Neural progenitor cell (in vitro differentiated cells): Measurements from ENCODE around the gene GUCY1B1. TPM values are rescaled to one million over a fixed set of nuclear protein-coding genes. Genes with fewer than 3 reads are reported as not detected.

ENCODE experiments used
- DNase-seq: peaks from one replicate; pipeline ENCODE4 v3.0.0-alpha.2; 2016; ENCODE audit warnings: low spot score
- H2AFZ ChIP-seq: fragments of 200-600 bp; sonication (generic); replicated peaks from 2 replicates; pipeline ENCODE4 v1.6.1; 2016; ENCODE audit warnings: antibody characterized with exemption
- H3F3A ChIP-seq: fragments of 200-600 bp; sonication (generic); 2 replicates; pipeline ENCODE4 v1.6.1; 2016; ENCODE audit warnings: antibody characterized with exemption, low read depth
- H3K27ac ChIP-seq: fragments of 200-600 bp; sonication (generic); 2 replicates; pipeline ENCODE4 v1.5.1; 2016; ENCODE audit warnings: mild to moderate bottlenecking
- H3K27me3 ChIP-seq: fragments of 200-600 bp; sonication (generic); 2 replicates; pipeline ENCODE4 v1.6.1; 2016; ENCODE audit warnings: mild to moderate bottlenecking, moderate library complexity
- H3K36me3 ChIP-seq: fragments of 200-600 bp; sonication (generic); 2 replicates; pipeline ENCODE4 v1.5.1; 2016
- H3K4me1 ChIP-seq: fragments of 200-600 bp; sonication (generic); 2 replicates; pipeline ENCODE4 v1.6.1; 2016; ENCODE audit warnings: mixed run types
- H3K4me2 ChIP-seq: fragments of 200-600 bp; sonication (generic); 2 replicates; pipeline ENCODE4 v1.6.1; 2016
- H3K4me3 ChIP-seq: fragments of 200-600 bp; sonication (generic); 2 replicates; pipeline ENCODE4 v1.5.1; 2016
- H3K79me2 ChIP-seq: fragments of 200-600 bp; sonication (generic); 2 replicates; pipeline ENCODE4 v1.6.1; 2016; ENCODE audit warnings: low read depth
- H3K9ac ChIP-seq: fragments of 200-600 bp; sonication (generic); 2 replicates; pipeline ENCODE4 v1.6.1; 2016
- H3K9me3 ChIP-seq: fragments of 200-600 bp; sonication (generic); 2 replicates; pipeline ENCODE4 v1.5.1; 2016; ENCODE audit warnings: low read depth
- H4K20me1 ChIP-seq: fragments of 200-600 bp; sonication (generic); 2 replicates; pipeline ENCODE4 v1.6.1; 2016; ENCODE audit warnings: low read depth
- H3K27ac Mint-ChIP-seq: 3 replicates; pipeline ENCODE4 v1.8.0; 2021; ENCODE audit warnings: mixed read lengths
- H3K27me3 Mint-ChIP-seq: 2 replicates; pipeline ENCODE4 v1.8.0; 2022; ENCODE audit warnings: low read depth, mild to moderate bottlenecking, inconsistent platforms, moderate library complexity, mixed read lengths; ENCODE audit not compliant: insufficient read depth
- H3K36me3 Mint-ChIP-seq: 3 replicates; pipeline ENCODE4 v1.8.0; 2021; ENCODE audit warnings: mixed read lengths
- H3K4me1 Mint-ChIP-seq: 3 replicates; pipeline ENCODE4 v1.8.0; 2021; ENCODE audit warnings: mixed read lengths
- H3K4me3 Mint-ChIP-seq: 3 replicates; pipeline ENCODE4 v1.8.0; 2021; ENCODE audit warnings: mild to moderate bottlenecking, moderate library complexity, mixed read lengths
- H3K9me3 Mint-ChIP-seq: 3 replicates; pipeline ENCODE4 v1.8.0; 2020; ENCODE audit warnings: mixed read lengths
- CTCF ChIP-seq: fragments of 200-600 bp; sonication (generic); IDR thresholded peaks from 2 replicates; pipeline ENCODE4 v1.5.1; 2017; ENCODE audit warnings: antibody characterized with exemption, mild to moderate bottlenecking
- EZH2 ChIP-seq: fragments of 200-600 bp; sonication (generic); IDR thresholded peaks from 2 replicates; pipeline ENCODE4 v1.6.1; 2017; ENCODE audit warnings: antibody characterized with exemption, mild to moderate bottlenecking, moderate library complexity
- EZH2phosphoT487 ChIP-seq: fragments of 200-600 bp; sonication (generic); IDR thresholded peaks from 2 replicates; pipeline ENCODE4 v1.6.1; 2017; ENCODE audit warnings: antibody characterized with exemption
- total RNA-seq: library from RNA; depleted of rRNA; stranded (reverse); fragments of >200 nt; gene quantifications from 2 replicates; pipeline ENCODE4 v1.2.3, GENCODE V29; 2015; ENCODE audit warnings: low replicate concordance

The GUCY1B1 gene
- total RNA-seq, 1 donor from 2014 or later, result 10.9 TPM

GRCh38 chr4:155769090-155769489, 10.3 kb downstream of the GUCY1B1 start:
- Histone ChIP-seq H3K36me3 (no peaks in the 10 kb centered on the region), H3K79me2 (no peaks in the 10 kb centered on the region), H3K27ac (no peak overlapping the region), H3K4me1 (no peaks in the 10 kb centered on the region), H3K27me3 (no peaks in the 10 kb centered on the region), H4K20me1 (no peaks in the 10 kb centered on the region), H3K4me2 (no peak overlapping the region), H3K9me3 (no peaks in the 10 kb centered on the region), H3F3A (no peaks in the 10 kb centered on the region), H3K9ac (no peak overlapping the region), H2AFZ (no peak overlapping the region), H3K4me3 (no peak overlapping the region)
- Mint-ChIP-seq H3K4me1 (no peaks in the 10 kb centered on the region), H3K27me3 (peaks cover 2% of the 10 kb centered on the region), H3K27ac (no peak overlapping the region), H3K9me3 (no peaks in the 10 kb centered on the region), H3K4me3 (no peak overlapping the region), H3K36me3 (peaks cover 6% of the 10 kb centered on the region)
- DNase-seq, result no peak
- no peak for TF ChIP-seq EZH2
- no peak for TF ChIP-seq EZH2phosphoT487
- TF ChIP-seq CTCF, result no peak

- H3K36me3 Mint-ChIP-seq, result peaks cover 2% of the 10 kb centered on the region
- H3K27ac Mint-ChIP-seq, result no peak overlapping the region
- no peak for DNase-seq
- Histone ChIP-seq H3K9ac (no peak overlapping the region), H3K79me2 (no peaks in the 10 kb centered on the region), H3K9me3 (no peaks in the 10 kb centered on the region), H3K27me3 (no peaks in the 10 kb centered on the region), H3F3A (no peaks in the 10 kb centered on the region), H3K27ac (no peak overlapping the region), H2AFZ (no peak overlapping the region), H3K4me2 (no peak overlapping the region), H4K20me1 (no peaks in the 10 kb centered on the region), H3K4me3 (no peak overlapping the region), H3K36me3 (no peaks in the 10 kb centered on the region), H3K4me1 (no peaks in the 10 kb centered on the region)
- no peak for TF ChIP-seq CTCF
- no peak for TF ChIP-seq EZH2phosphoT487
- no peak for TF ChIP-seq EZH2
- no peaks in the 10 kb centered on the region for H3K9me3 Mint-ChIP-seq
- H3K4me3 Mint-ChIP-seq, result no peak overlapping the region
- H3K4me1 Mint-ChIP-seq, result no peaks in the 10 kb centered on the region
- peaks cover 2% of the 10 kb centered on the region for H3K27me3 Mint-ChIP-seq
These were observed 13.8 kb downstream of the GUCY1B1 start for GRCh38 chr4:155772459-155773195.

- Histone ChIP-seq H2AFZ (no peak overlapping the region), H3F3A (no peaks in the 10 kb centered on the region), H3K27ac (no peak overlapping the region), H3K4me2 (no peak overlapping the region), H3K4me1 (no peaks in the 10 kb centered on the region), H3K9me3 (no peaks in the 10 kb centered on the region), H3K27me3 (no peaks in the 10 kb centered on the region), H3K79me2 (no peaks in the 10 kb centered on the region), H3K9ac (no peak overlapping the region), H3K4me3 (no peak overlapping the region), H3K36me3 (no peaks in the 10 kb centered on the region), H4K20me1 (no peaks in the 10 kb centered on the region)
- Mint-ChIP-seq H3K4me3 (no peak overlapping the region), H3K9me3 (no peaks in the 10 kb centered on the region), H3K27ac (no peak overlapping the region), H3K4me1 (no peaks in the 10 kb centered on the region), H3K27me3 (peaks cover 2% of the 10 kb centered on the region), H3K36me3 (peaks cover 2% of the 10 kb centered on the region)
- no peak for DNase-seq
- TF ChIP-seq CTCF (no peak), EZH2 (no peak), EZH2phosphoT487 (no peak)
These were observed 14.5 kb downstream of the GUCY1B1 start for GRCh38 chr4:155773196-155773800.
